ENCODE results near the gene CUX1. TPM values are rescaled to one million over a fixed set of nuclear protein-coding genes. Genes with fewer than 3 reads are reported as not detected.

The CUX1 gene
- total RNA-seq, 1 donor from 2014 or later: 118 TPM

DNA sequence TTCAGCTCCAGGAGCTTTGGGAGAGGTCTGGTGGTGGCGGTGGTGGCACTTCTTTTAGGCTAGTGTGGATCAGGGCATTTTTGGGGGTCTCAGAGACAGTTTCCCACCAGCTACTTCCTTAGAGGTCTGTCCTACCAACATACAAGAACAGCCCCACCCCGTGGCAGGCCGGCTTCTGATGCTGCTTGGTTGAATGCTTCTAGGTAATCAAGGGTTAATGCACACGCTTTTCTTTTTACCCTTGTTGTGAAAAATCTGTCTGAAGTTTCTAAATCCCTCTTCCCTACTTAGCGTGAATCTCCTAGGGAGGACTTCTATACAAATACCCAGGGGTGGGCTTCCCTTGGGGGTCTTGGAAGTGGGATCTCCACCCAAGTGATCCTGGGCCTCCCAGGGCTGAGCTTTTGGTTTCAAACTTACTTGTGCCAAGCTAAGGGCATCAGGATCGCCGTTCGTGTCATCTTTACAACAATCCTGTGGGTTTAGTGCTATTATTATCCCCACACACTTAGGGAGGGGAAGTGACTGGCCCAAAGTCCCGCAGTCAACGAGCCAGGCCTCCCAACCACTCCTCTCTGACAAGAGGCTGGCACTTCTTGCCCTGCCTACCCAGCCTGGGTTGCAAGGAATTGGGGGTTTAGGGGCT is 471.0 kb downstream of the CUX1 start:
- peaks cover 6% of the 10 kb centered on the region for H3K4me1 Mint-ChIP-seq (ENCODE audit: low read depth)
- peaks cover 5% of the 10 kb centered on the region for H3K27me3 Mint-ChIP-seq (ENCODE audit: low read depth)
- DNase-seq (ENCODE audit: low spot score): no peak

DNA sequence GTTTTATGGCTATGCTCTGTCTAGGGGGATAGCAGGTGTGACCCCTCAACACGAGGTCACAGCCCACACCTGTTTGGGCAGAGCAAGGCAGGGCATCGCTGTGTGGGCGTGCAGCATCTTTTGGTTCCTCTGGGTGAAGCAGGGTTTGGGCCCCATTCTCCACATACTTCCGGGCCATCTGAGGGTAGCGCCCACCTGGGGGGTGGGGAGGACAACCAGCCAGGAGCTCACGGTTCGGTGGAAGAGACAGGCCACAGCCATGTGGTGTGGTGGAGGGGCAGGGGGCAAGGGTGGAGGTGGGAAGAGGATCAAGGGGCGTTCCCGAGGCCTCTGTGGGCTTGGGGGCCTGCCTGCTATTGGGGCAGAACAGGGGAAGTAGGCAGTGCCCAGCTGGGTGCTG is 471.6 kb downstream of the CUX1 start:
- peaks cover 5% of the 10 kb centered on the region for H3K27me3 Mint-ChIP-seq (ENCODE audit: low read depth)
- no peaks in the 10 kb centered on the region for H3K9me3 Mint-ChIP-seq (ENCODE audit: low read depth)
- DNase-seq (ENCODE audit: low spot score): no peak
- peaks cover 6% of the 10 kb centered on the region for H3K4me1 Mint-ChIP-seq (ENCODE audit: low read depth)
- H3K27ac Mint-ChIP-seq (ENCODE audit: unreplicated experiment): no peak overlapping the region
- no peak overlapping the region for H3K4me3 Mint-ChIP-seq (ENCODE audit: unreplicated experiment)
- no peaks in the 10 kb centered on the region for H3K36me3 Mint-ChIP-seq (ENCODE audit: low read depth)
- TF ChIP-seq CTCF (IDR thresholded peaks at IDR 0.05): no peak

More for the DNA sequence above, 471.0 kb downstream of the CUX1 start:
- peak; percentile 42 for TF ChIP-seq CTCF (IDR thresholded peaks at IDR 0.05)
- H3K4me3 Mint-ChIP-seq (ENCODE audit: unreplicated experiment): peak overlapping the region; percentile 16
- H3K27ac Mint-ChIP-seq (ENCODE audit: unreplicated experiment): no peak overlapping the region
- no peaks in the 10 kb centered on the region for H3K36me3 Mint-ChIP-seq (ENCODE audit: low read depth)
- H3K9me3 Mint-ChIP-seq (ENCODE audit: low read depth): no peaks in the 10 kb centered on the region

DNA sequence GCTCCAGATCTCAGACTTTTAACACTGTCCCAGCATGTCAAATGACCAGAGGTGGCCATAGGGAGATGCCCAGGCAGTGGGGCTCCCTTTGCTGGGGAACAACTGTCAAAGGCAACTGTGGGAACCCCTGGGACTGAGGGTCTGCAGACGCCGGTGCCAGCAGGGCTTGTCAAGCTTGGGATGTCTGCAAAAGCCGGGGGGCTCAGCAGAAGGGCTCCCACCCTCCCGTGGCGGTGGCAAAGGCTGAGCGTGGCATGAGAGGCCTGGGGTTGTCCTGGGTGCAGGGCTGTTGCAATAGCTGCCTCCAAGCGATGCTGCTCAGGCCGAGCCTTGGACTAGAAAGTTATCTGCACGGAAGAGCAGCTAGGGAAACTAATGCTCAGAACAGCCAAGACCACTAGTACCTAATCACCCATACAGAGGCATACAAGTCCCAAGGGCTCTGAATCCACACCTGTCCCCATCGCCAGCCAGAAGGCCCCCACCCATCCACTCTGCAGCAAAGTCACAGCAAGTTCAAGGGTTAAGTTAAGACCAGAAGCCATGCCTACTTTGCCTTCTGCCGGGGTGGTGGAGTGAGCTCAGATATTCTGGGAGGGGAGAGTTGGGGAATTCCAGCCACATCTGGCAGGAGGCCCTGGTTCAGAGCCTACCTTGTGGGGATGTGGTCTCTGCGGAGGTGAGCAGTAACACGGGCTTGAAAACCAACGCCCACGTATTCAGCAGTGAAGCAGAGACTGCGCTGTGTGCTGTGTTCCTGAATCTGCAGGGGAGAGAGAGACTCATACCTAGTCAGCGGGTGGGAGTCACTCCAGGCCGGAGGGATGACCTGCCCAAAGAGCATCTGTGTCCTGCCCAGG is 473.9 kb downstream of the CUX1 start:
- TF ChIP-seq CTCF (IDR thresholded peaks at IDR 0.05): no peak
- DNase-seq (ENCODE audit: low spot score): no peak
- Mint-ChIP-seq H3K36me3 (ENCODE audit: low read depth) (no peaks in the 10 kb centered on the region), H3K27me3 (ENCODE audit: low read depth) (peaks cover 5% of the 10 kb centered on the region), H3K9me3 (ENCODE audit: low read depth) (no peaks in the 10 kb centered on the region), H3K4me3 (ENCODE audit: unreplicated experiment) (no peak overlapping the region), H3K4me1 (ENCODE audit: low read depth) (peaks cover 6% of the 10 kb centered on the region), H3K27ac (ENCODE audit: unreplicated experiment) (no peak overlapping the region)

GRCh38 chr7:102291916-102292267 is 474.5 kb downstream of the CUX1 start:
- no peak for TF ChIP-seq CTCF (IDR thresholded peaks at IDR 0.05)
- peaks cover 6% of the 10 kb centered on the region for H3K4me1 Mint-ChIP-seq (ENCODE audit: low read depth)
- H3K9me3 Mint-ChIP-seq (ENCODE audit: low read depth): no peaks in the 10 kb centered on the region
- H3K27me3 Mint-ChIP-seq (ENCODE audit: low read depth): peaks cover 5% of the 10 kb centered on the region
- no peak for DNase-seq (ENCODE audit: low spot score)
- no peak overlapping the region for H3K27ac Mint-ChIP-seq (ENCODE audit: unreplicated experiment)
- no peak overlapping the region for H3K4me3 Mint-ChIP-seq (ENCODE audit: unreplicated experiment)
- H3K36me3 Mint-ChIP-seq (ENCODE audit: low read depth): no peaks in the 10 kb centered on the region

DNA sequence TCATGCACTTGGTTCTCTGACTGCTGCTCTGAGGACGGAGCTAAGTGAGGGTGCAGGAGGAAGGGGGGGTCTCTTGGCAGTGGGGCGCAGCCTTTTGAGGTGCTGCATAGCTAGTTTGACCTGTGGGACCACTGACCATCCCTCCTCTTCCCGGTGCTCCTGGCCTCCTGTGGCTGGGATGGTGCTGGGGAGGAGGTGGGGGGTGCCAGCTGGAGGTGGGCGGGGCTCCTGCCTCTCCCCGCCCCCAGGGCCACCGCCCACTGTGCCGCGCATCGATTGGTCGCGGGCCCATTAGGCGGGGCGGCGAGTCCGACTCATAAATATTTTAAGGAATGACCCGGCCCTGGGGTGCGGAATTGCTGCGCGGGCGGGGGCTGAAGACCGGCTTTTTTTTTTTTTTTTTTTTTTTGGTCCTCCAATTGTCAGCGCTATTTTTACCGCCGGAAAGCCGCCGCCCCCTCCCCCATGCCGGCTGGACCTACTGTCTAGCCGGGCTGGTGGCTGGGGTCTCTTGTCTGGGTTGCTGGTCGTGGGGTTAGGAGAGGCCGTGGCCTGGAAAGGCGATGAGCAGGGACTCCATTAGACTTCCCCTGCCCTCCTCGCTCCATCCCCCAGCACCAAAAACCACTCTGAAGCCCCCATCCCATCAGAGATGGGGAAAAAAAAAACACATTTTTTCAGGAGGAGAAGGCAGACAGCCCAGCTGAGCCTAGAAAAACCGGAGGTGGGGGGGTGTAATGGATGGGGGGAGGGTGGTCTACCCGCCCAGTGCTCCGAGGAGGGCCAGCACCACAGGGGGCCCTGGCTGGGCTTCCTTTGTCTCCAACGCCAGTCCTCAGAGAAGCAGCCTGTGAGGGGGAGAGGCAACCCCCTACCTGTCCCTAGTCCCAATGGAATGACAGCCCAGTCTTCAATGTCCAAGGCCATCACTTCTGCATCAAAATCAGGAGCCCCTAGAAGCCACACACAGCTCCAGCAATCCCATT is 475.7 kb downstream of the CUX1 start:
- Mint-ChIP-seq H3K36me3 (ENCODE audit: low read depth) (no peaks in the 10 kb centered on the region), H3K4me1 (ENCODE audit: low read depth) (peaks cover 5% of the 10 kb centered on the region), H3K9me3 (ENCODE audit: low read depth) (no peaks in the 10 kb centered on the region), H3K27me3 (ENCODE audit: low read depth) (peaks cover 7% of the 10 kb centered on the region), H3K27ac (ENCODE audit: unreplicated experiment) (no peak overlapping the region), H3K4me3 (ENCODE audit: unreplicated experiment) (no peak overlapping the region)
- TF ChIP-seq CTCF (IDR thresholded peaks at IDR 0.05): no peak
- no peak for DNase-seq (ENCODE audit: low spot score)
